Fibroblast of lung (primary cell): Measurements from ENCODE around the gene MYCL. TPM values are rescaled to one million over a fixed set of nuclear protein-coding genes. Genes with fewer than 3 reads are reported as not detected.

Experiments used
- DNase-seq, 2 donors: peaks; one replicate each; pipeline versions ENCODE4 v3.0.0 to v3.0.0-alpha.2; 2010; ENCODE audit warnings: low read depth in 2 of 2
- H2AFZ ChIP-seq: 2 replicates; pipeline ENCODE4 v1.5.1; 2012; ENCODE audit warnings: low read length, control low read depth, inconsistent platforms
- H3K27ac ChIP-seq: 2 replicates; pipeline ENCODE4 v1.5.1; 2011; ENCODE audit warnings: low read length, control low read depth; ENCODE audit not compliant: insufficient read depth
- H3K27me3 ChIP-seq: 2 replicates; pipeline ENCODE4 v1.5.1; 2011; ENCODE audit warnings: mild to moderate bottlenecking, low read length; ENCODE audit not compliant: control insufficient read depth, insufficient read depth
- H3K36me3 ChIP-seq: 2 replicates; pipeline ENCODE4 v1.5.1; 2011; ENCODE audit warnings: low read length; ENCODE audit not compliant: control insufficient read depth, insufficient read depth
- H3K4me1 ChIP-seq: 2 replicates; pipeline ENCODE4 v1.5.1; 2011; ENCODE audit warnings: low read length; ENCODE audit not compliant: control insufficient read depth, insufficient read depth; ENCODE audit errors: extremely low read depth
- H3K4me2 ChIP-seq: 2 replicates; pipeline ENCODE4 v1.5.1; 2011; ENCODE audit warnings: low read length, control low read depth; ENCODE audit not compliant: insufficient read depth; ENCODE audit errors: extremely low read depth
- H3K4me3 ChIP-seq, 4 experiments: fragments of 200-600 bp in 1 of 4; sonication (generic) in 1 of 4; replicated peaks in 1 of 4; 2 replicates each; pipeline ENCODE4 v1.5.1; 2011 to 2016; ENCODE audit warnings: low read length in 4 of 4, low read depth in 3 of 4, mild to moderate bottlenecking in 3 of 4, control low read depth in 2 of 4, inconsistent platforms in 1 of 4, mixed read lengths in 1 of 4; ENCODE audit not compliant: insufficient read depth in 1 of 4; ENCODE audit errors: control extremely low read depth in 1 of 4
- H3K79me2 ChIP-seq: 2 replicates; pipeline ENCODE4 v1.5.1; 2012; ENCODE audit warnings: mild to moderate bottlenecking, low read length, inconsistent platforms; ENCODE audit not compliant: control insufficient read depth, insufficient read depth
- H3K9ac ChIP-seq: 2 replicates; pipeline ENCODE4 v1.5.1; 2011; ENCODE audit warnings: mild to moderate bottlenecking, low read length, control low read depth; ENCODE audit not compliant: insufficient read depth
- H3K9me3 ChIP-seq: 2 replicates; pipeline ENCODE4 v1.5.1; 2012; ENCODE audit warnings: low read depth, low read length; ENCODE audit not compliant: control insufficient read depth, insufficient read depth
- H4K20me1 ChIP-seq: 2 replicates; pipeline ENCODE4 v1.5.1; 2011; ENCODE audit warnings: low read length; ENCODE audit not compliant: control insufficient read depth, insufficient read depth; ENCODE audit errors: extremely low read depth
- CTCF ChIP-seq, 2 donors: IDR thresholded peaks in 1 of 2; conservative IDR thresholded peaks in 1 of 2; 1 replicate in 1 of 2; 2 replicates in 1 of 2; pipeline ENCODE4 v1.5.1; 2011 to 2012; ENCODE audit warnings: low read length in 2 of 2, control low read depth in 1 of 2, inconsistent platforms in 1 of 2, low read depth in 1 of 2, mild to moderate bottlenecking in 1 of 2
- EZH2 ChIP-seq: IDR thresholded peaks from 2 replicates; pipeline ENCODE4 v1.5.1; 2012; ENCODE audit warnings: low read length, control low read depth, mild to moderate bottlenecking; ENCODE audit errors: missing control alignments
- polyA plus RNA-seq, 2 donors: library from polyadenylated mRNA; depleted of rRNA in 1 of 2; stranded (reverse) in 1 of 2; unstranded in 1 of 2; fragments of >200 nt; gene quantifications; 2 replicates each; pipeline ENCODE4 v1.2.1, GENCODE V29; 2011 to 2012; ENCODE audit warnings: missing spikeins in 1 of 2
- total RNA-seq: library from RNA; depleted of rRNA; stranded (reverse); fragments of >200 nt; gene quantifications from 2 replicates; pipeline ENCODE4 v1.2.1, GENCODE V29; 2014

Gene MYCL
- total and polyA plus RNA-seq, 2 donors (not counting 1 experiment from before 2014, with no cell fraction given), result under 0.01 to 0.09 TPM

- Histone ChIP-seq H3K79me2 (no peaks in the 10 kb centered on the region), H3K4me3 (no peak overlapping the region), H4K20me1 (no peaks in the 10 kb centered on the region), H2AFZ (no peak overlapping the region), H3K9me3 (no peaks in the 10 kb centered on the region), H3K36me3 (no peaks in the 10 kb centered on the region), H3K4me2 (no peak overlapping the region), H3K27me3 (no peaks in the 10 kb centered on the region), H3K27ac (no peak overlapping the region), H3K4me1 (peaks cover 2% of the 10 kb centered on the region), H3K9ac (no peak overlapping the region)
- no peak for DNase-seq
- no peak for TF ChIP-seq CTCF (conservative IDR thresholded peaks at IDR 0.05 in 1 of 2, IDR thresholded peaks at IDR 0.05 in 1 of 2; ENCODE audit: low read depth in 1 of 2, low read length in 2 of 2)
- TF ChIP-seq EZH2, result no peak
Measured at GRCh38 chr1:39936724-39937491, 35.2 kb upstream of the MYCL start.

GRCh38 chr1:39933956-39934941 is 32.5 kb upstream of the MYCL start:
- peak; percentile 76 to 99 for DNase-seq
- no peak overlapping the region for H3K27ac ChIP-seq
- H3K79me2 ChIP-seq, result no peaks in the 10 kb centered on the region
- peaks cover 2% of the 10 kb centered on the region for H3K4me1 ChIP-seq
- no peak overlapping the region for H3K4me2 ChIP-seq
- no peak for TF ChIP-seq CTCF (conservative IDR thresholded peaks at IDR 0.05 in 1 of 2, IDR thresholded peaks at IDR 0.05 in 1 of 2; ENCODE audit: low read depth in 1 of 2, low read length in 2 of 2)
- TF ChIP-seq EZH2, result no peak
- H3K27me3 ChIP-seq, result no peaks in the 10 kb centered on the region
- no peak overlapping the region for H2AFZ ChIP-seq
- no peaks in the 10 kb centered on the region for H3K36me3 ChIP-seq
- peak overlapping the region in 1 of 4 experiments; percentile 10 for H3K4me3 ChIP-seq
- no peaks in the 10 kb centered on the region for H4K20me1 ChIP-seq
- H3K9ac ChIP-seq, result no peak overlapping the region
- no peaks in the 10 kb centered on the region for H3K9me3 ChIP-seq
